BJ (cell line): ENCODE data around the gene C17orf67. TPM values are rescaled to one million over a fixed set of nuclear protein-coding genes. Genes with fewer than 3 reads are reported as not detected.

ENCODE experiments used
- CTCF ChIA-PET: fragments of 350-600 bp; formaldehyde crosslinking; extraction: SDS; loops from one replicate; lab custom pipeline; 2021; ENCODE audit warnings: antibody characterized with exemption, inconsistent platforms; lab: Yijun Ruan, JAX
- POLR2A ChIA-PET: fragments of 300-600 bp; sonication (Branson Sonifier 250); formaldehyde crosslinking; extraction: SDS; loops from one replicate; lab custom pipeline; 2021; ENCODE audit warnings: antibody characterized with exemption; lab: Charles Lee
- DNase-seq: peaks from one replicate; pipeline ENCODE4 v3.0.0-alpha.2; 2011; ENCODE audit warnings: low read depth
- H3K27me3 ChIP-seq: 2 replicates; pipeline ENCODE4 v1.6.0; 2011; ENCODE audit warnings: low read length; ENCODE audit not compliant: control insufficient read depth, insufficient read depth
- H3K36me3 ChIP-seq: 2 replicates; pipeline ENCODE4 v1.5.1; 2011; ENCODE audit warnings: low read length; ENCODE audit not compliant: control insufficient read depth, insufficient read depth
- H3K4me3 ChIP-seq: 2 replicates; pipeline ENCODE4 v1.5.1; 2011; ENCODE audit warnings: low read depth, mild to moderate bottlenecking, control low read depth, low read length
- CTCF ChIP-seq: IDR thresholded peaks from 2 replicates; pipeline ENCODE4 v1.5.1; 2011; ENCODE audit warnings: low read depth, mild to moderate bottlenecking, control low read depth, inconsistent platforms, low read length, moderate library complexity; ENCODE audit not compliant: insufficient read depth
- polyA plus RNA-seq: library from polyadenylated mRNA; depleted of rRNA; stranded (reverse); fragments of >200 nt; gene quantifications from 2 replicates; pipeline ENCODE4 v1.2.3, GENCODE V29; 2011

The C17orf67 gene
- polyA plus RNA-seq, 1 experiment = 0.50 TPM

- DNase-seq = no peak
- POLR2A ChIA-PET = no interaction called here
- Histone ChIP-seq H3K27me3 (no peaks in the 10 kb centered on the region), H3K36me3 (no peaks in the 10 kb centered on the region), H3K4me3 (no peak overlapping the region)
- CTCF ChIA-PET = interaction anchor here (1.1 to 2.5 kb wide), 6 partner anchors 15 to 117 kb away, joined by 3 to 13 read pairs (median 4); no protein-coding TSS in a partner anchor
- no peak for TF ChIP-seq CTCF
Measured at GRCh38 chr17:56823848-56824247, 9.9 kb downstream of the C17orf67 start.

GRCh38 chr17:56822725-56823124, 11.0 kb downstream of the C17orf67 start:
- no peaks in the 10 kb centered on the region for H3K36me3 ChIP-seq
- TF ChIP-seq CTCF = no peak
- no peak for DNase-seq
- H3K4me3 ChIP-seq = no peak overlapping the region
- ChIA-PET CTCF (interaction anchor here (0.6 to 9.3 kb wide), 2 partner anchors 9 to 119 kb away, joined by 3 to 105 read pairs; no protein-coding TSS in a partner anchor), POLR2A (no interaction called here)
- H3K27me3 ChIP-seq = no peaks in the 10 kb centered on the region

DNA sequence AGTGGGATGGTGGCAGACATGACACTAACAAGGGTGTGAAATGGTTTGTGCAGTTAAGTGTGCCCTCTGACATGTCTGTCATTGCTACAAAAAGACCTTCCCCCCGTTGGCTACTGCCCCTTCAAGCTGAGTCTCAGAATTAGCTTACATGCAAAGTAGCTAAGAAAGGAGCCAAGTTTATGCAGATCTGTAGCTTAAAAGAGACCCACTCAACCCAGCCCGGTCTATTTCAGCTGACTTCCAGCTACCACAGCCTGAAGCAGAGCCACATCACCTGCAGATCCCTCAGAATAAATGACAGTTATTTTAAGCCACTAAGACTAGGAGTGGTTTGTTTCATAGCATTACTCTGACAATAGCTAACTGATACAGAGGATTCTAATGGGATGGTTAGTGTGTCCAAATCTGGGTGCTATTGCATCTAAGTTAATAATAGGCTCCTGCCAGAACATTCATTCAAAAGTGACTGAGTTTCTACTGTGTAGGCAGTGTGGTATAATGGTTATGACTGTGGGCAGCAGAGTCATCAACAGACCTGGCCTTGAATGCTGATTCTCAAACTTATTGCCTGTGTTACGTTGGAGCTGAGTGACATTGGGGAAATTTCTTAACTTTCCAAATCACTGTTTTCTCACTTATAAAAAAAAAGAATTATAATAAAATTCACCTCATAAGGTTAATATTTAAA, 11.7 kb downstream of the C17orf67 start:
- H3K36me3 ChIP-seq = no peaks in the 10 kb centered on the region
- no peak for DNase-seq
- H3K27me3 ChIP-seq = no peaks in the 10 kb centered on the region
- TF ChIP-seq CTCF = no peak
- CTCF ChIA-PET = interaction anchor here (9.3 kb wide), 1 partner anchor 119 kb away, joined by 105 read pairs; no protein-coding TSS in a partner anchor
- no peak overlapping the region for H3K4me3 ChIP-seq
- POLR2A ChIA-PET = no interaction called here

GRCh38 chr17:56820207-56820606, 13.5 kb downstream of the C17orf67 start:
- no peak for TF ChIP-seq CTCF
- Histone ChIP-seq H3K4me3 (no peak overlapping the region), H3K36me3 (no peaks in the 10 kb centered on the region), H3K27me3 (no peaks in the 10 kb centered on the region)
- CTCF ChIA-PET = interaction anchor here (0.5 to 9.3 kb wide), 28 partner anchors 9 to 191 kb away, joined by 3 to 105 read pairs (median 4); partner anchors contain the start of genes C17orf67, COIL, DGKE and TRIM25
- no peak for DNase-seq
- POLR2A ChIA-PET = no interaction called here

- TF ChIP-seq CTCF = peak; percentile 77
- Histone ChIP-seq H3K27me3 (no peaks in the 10 kb centered on the region), H3K4me3 (no peak overlapping the region), H3K36me3 (no peaks in the 10 kb centered on the region)
- DNase-seq = peak; percentile 10
- POLR2A ChIA-PET = no interaction called here
- CTCF ChIA-PET = interaction anchor here (0.5 to 9.3 kb wide), 32 partner anchors 8 to 191 kb away, joined by 3 to 105 read pairs (median 4); partner anchors contain the start of genes C17orf67, COIL, DGKE and TRIM25
Measured at GRCh38 chr17:56819431-56820145, 14.1 kb downstream of the C17orf67 start.
